ENCODE results near the gene GLIS2. TPM values are rescaled to one million over a fixed set of nuclear protein-coding genes. Genes with fewer than 3 reads are reported as not detected.

The GLIS2 gene
- total RNA-seq, 1 experiment from 2014 or later = 18.2 TPM

DNA sequence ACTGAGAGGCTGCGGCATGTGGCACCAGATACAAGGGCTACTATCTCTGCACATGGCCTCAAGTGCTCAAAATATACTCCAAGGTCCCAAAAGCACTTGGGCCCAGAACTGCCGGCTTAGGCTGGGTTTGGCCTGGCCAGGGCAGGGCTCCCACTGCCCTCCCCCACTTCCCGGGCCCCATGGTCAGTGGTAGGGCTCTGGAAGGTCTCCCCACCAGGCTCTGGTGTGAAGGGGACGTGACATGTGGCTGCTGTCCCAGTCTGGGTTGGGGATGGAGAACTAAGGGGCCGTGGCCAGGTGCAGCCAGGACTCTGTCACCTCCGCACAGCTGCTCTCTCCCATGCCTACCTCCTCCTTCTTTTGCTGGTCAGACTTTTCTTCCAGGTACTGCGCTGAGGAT, 41.0 kb downstream of the GLIS2 start:
- RAD21 ChIA-PET (ENCODE audit: low non-redundant PET in 1 of 2, low total read pairs in 2 of 2, uncharacterized antibody in 2 of 2, unreplicated experiment in 2 of 2) = no interaction called here
- H4K20me1 ChIP-seq (ENCODE audit: insufficient read depth) = no peaks in the 10 kb centered on the region
- H3K4me1 ChIP-seq (ENCODE audit: control insufficient read depth in 1 of 2, insufficient read depth in 2 of 2, low read length in 2 of 2) = peaks cover 6 to 16% of the 10 kb centered on the region in 2 experiments
- H3K9me2 ChIP-seq (ENCODE audit: insufficient read depth) = no peaks in the 10 kb centered on the region
- H3K27me3 ChIP-seq (ENCODE audit: insufficient read depth, low read length) = no peaks in the 10 kb centered on the region
- DNase-seq (ENCODE audit: low read depth, low spot score) = no peak
- no peaks in the 10 kb centered on the region; a peak in 1 of 4 replicates for H3K36me3 ChIP-seq (ENCODE audit: control insufficient read depth in 1 of 2, insufficient read depth in 2 of 2, low read length in 2 of 2)
- no peaks in the 10 kb centered on the region for H3K79me2 ChIP-seq (ENCODE audit: insufficient read depth, low read length)
- no peak overlapping the region for H2AFZ ChIP-seq (ENCODE audit: low read depth, low read length, poor library complexity, severe bottlenecking)
- TF ChIP-seq, protein P1, sequence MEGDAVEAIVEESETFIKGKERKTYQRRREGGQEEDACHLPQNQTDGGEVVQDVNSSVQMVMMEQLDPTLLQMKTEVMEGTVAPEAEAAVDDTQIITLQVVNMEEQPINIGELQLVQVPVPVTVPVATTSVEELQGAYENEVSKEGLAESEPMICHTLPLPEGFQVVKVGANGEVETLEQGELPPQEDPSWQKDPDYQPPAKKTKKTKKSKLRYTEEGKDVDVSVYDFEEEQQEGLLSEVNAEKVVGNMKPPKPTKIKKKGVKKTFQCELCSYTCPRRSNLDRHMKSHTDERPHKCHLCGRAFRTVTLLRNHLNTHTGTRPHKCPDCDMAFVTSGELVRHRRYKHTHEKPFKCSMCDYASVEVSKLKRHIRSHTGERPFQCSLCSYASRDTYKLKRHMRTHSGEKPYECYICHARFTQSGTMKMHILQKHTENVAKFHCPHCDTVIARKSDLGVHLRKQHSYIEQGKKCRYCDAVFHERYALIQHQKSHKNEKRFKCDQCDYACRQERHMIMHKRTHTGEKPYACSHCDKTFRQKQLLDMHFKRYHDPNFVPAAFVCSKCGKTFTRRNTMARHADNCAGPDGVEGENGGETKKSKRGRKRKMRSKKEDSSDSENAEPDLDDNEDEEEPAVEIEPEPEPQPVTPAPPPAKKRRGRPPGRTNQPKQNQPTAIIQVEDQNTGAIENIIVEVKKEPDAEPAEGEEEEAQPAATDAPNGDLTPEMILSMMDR (IDR thresholded peaks at IDR 0.05 in 2 of 3, conservative IDR thresholded peaks at IDR 0.05 in 1 of 3; ENCODE audit: borderline replicate concordance in 1 of 3, insufficient read depth in 1 of 3, low read depth in 2 of 3, low read length in 2 of 3) = no peak
- TF ChIP-seq TCF7L2 (IDR thresholded peaks at IDR 0.05; ENCODE audit: borderline replicate concordance, extremely low read depth, insufficient read depth, insufficient read length) (no peak), EZH2 (IDR thresholded peaks at IDR 0.05) (no peak), CBX3 (IDR thresholded peaks at IDR 0.05; ENCODE audit: low read depth) (no peak), JUND (IDR thresholded peaks at IDR 0.05) (no peak), ZBTB33 (IDR thresholded peaks at IDR 0.05; ENCODE audit: extremely low read depth, insufficient replicate concordance, low read length) (no peak), ELF1 (IDR thresholded peaks at IDR 0.05; ENCODE audit: borderline replicate concordance, low read depth) (no peak), SP1 (IDR thresholded peaks at IDR 0.05; ENCODE audit: low read depth) (no peak), RAD21 (IDR thresholded peaks at IDR 0.05; ENCODE audit: low read depth) (no peak)
- TF ChIP-seq, protein P2, sequence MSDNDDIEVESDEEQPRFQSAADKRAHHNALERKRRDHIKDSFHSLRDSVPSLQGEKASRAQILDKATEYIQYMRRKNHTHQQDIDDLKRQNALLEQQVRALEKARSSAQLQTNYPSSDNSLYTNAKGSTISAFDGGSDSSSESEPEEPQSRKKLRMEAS (IDR thresholded peaks at IDR 0.05) = no peak
- no peak overlapping the region for H3K27ac ChIP-seq (ENCODE audit: low read depth, low read length)
- H3K4me3 ChIP-seq (replicated peaks in 1 of 2; ENCODE audit: low read depth in 1 of 2, low read length in 2 of 2) = no peak overlapping the region
- CTCF ChIA-PET = no interaction called here
- intact Hi-C loops (cut with micrococcal nuclease) = no loop called here
- no TSS peak for BruUV-seq (replicated peaks)
- H3K9ac ChIP-seq (ENCODE audit: low read length) = no peak overlapping the region
- POLR2A ChIA-PET = no interaction called here
- no peaks in the 10 kb centered on the region for H3K9me3 ChIP-seq (ENCODE audit: control insufficient read depth in 1 of 2, insufficient read depth in 1 of 2, low read depth in 1 of 2, low read length in 2 of 2)
- no peak overlapping the region for H3K4me2 ChIP-seq (ENCODE audit: low read length)
- ATAC-seq = no peak
